LHCN-M2 (cell line): ENCODE results near the gene SNW1. TPM values are rescaled to one million over a fixed set of nuclear protein-coding genes. Genes with fewer than 3 reads are reported as not detected.

ENCODE experiments used
- total RNA-seq: library from RNA; depleted of rRNA; stranded (reverse); fragments of >200 nt; gene quantifications from 2 replicates; pipeline ENCODE4 v1.2.3, GENCODE V29; 2014; rRNA removed

SNW1 gene
- total RNA-seq, 1 experiment from 2014 or later: 65.0 TPM

Other genes starting within 250 kb of the SNW1 start
- 12.5 and 15.6 TPM in 2 replicates for gene SPTLC2, start 144.5 kb downstream of the SNW1 start, total RNA-seq
- 10.6 and 11.3 TPM in 2 replicates for gene ALKBH1, start 53.1 kb downstream of the SNW1 start, total RNA-seq
- 332 and 483 TPM in 2 replicates for gene SLIRP, start 53.1 kb downstream of the SNW1 start, total RNA-seq
- 5.1 and 5.5 TPM in 2 replicates for gene ADCK1, start 39.0 kb upstream of the SNW1 start, total RNA-seq